B cell (primary cell): Measurements from ENCODE around the gene MRPL36. TPM values are rescaled to one million over a fixed set of nuclear protein-coding genes. Genes with fewer than 3 reads are reported as not detected.

Experiments used
- ATAC-seq: fragments of 200-7000 bp; cut with Tn5 transposase; one replicate; pipeline ENCODE4 v1.10.0; 2021; ENCODE audit warnings: low read depth, mild to moderate bottlenecking, moderate number of reproducible peaks, moderate library complexity
- CTCF ChIA-PET: fragments of 350-600 bp; sonication (Branson Sonifier 250); formaldehyde crosslinking; loops from one replicate; lab custom pipeline; 2021; ENCODE audit warnings: antibody characterized with exemption, inconsistent platforms; lab: Charles Lee
- POLR2A ChIA-PET: fragments of 350-600 bp; sonication (Branson Sonifier 250); formaldehyde crosslinking; loops from one replicate; lab custom pipeline; 2021; ENCODE audit warnings: antibody characterized with exemption; lab: Charles Lee
- DNase-seq: peaks from one replicate; pipeline ENCODE4 v3.0.0; 2013
- H2AFZ ChIP-seq: 2 replicates; pipeline ENCODE4 v1.6.1; 2012; ENCODE audit warnings: mild to moderate bottlenecking, low read depth, low read length; ENCODE audit not compliant: insufficient read depth, poor library complexity, severe bottlenecking
- H3K27ac ChIP-seq, 2 donors: 1 replicate in 1 of 2; 2 replicates in 1 of 2; pipeline ENCODE4 v1.5.1; 2012 to 2013; ENCODE audit warnings: low read length in 2 of 2, mild to moderate bottlenecking in 2 of 2, moderate library complexity in 1 of 2
- H3K27me3 ChIP-seq, 4 experiments: fragments of 200-600 bp in 1 of 4; sonication (generic) in 1 of 4; replicated peaks in 1 of 4; 1 replicate in 2 of 4; 2 replicates in 2 of 4; pipeline versions ENCODE4 v1.6.1 to v1.7.0; 2013 to 2016; ENCODE audit warnings: low read length in 3 of 4, mild to moderate bottlenecking in 2 of 4, mixed read lengths in 1 of 4, moderate library complexity in 1 of 4; ENCODE audit not compliant: insufficient read depth in 4 of 4, control insufficient read depth in 3 of 4; ENCODE audit errors: control extremely low read depth in 1 of 4
- H3K36me3 ChIP-seq, 2 experiments: replicated peaks in 1 of 2; 1 replicate in 1 of 2; 2 replicates in 1 of 2; pipeline versions ENCODE4 v1.6.1 to v1.7.1; 2013; ENCODE audit warnings: low read length in 1 of 2; ENCODE audit not compliant: insufficient read depth in 2 of 2, control insufficient read depth in 1 of 2; ENCODE audit errors: control extremely low read depth in 1 of 2, extremely low read depth in 1 of 2
- H3K4me1 ChIP-seq, 2 donors: fragments of 200-600 bp in 1 of 2; sonication (generic) in 1 of 2; 1 replicate in 1 of 2; 2 replicates in 1 of 2; pipeline versions ENCODE4 v1.5.1 to v1.6.1; 2013 to 2017; ENCODE audit warnings: low read length in 2 of 2; ENCODE audit not compliant: control insufficient read depth in 2 of 2, insufficient read depth in 2 of 2
- H3K4me2 ChIP-seq: replicated peaks from 2 replicates; pipeline ENCODE3; 2012; ENCODE audit warnings: mild to moderate bottlenecking, low read depth, low read length; ENCODE audit not compliant: poor library complexity, severe bottlenecking
- H3K4me3 ChIP-seq, 5 experiments: fragments of 200-600 bp in 1 of 5; sonication (generic) in 1 of 5; 1 replicate in 3 of 5; 2 replicates in 2 of 5; pipeline versions ENCODE4 v1.5.1 to v1.7.0; 2011 to 2016; ENCODE audit warnings: low read length in 4 of 5, mild to moderate bottlenecking in 4 of 5, low read depth in 2 of 5, control low read depth in 1 of 5, moderate library complexity in 1 of 5; ENCODE audit not compliant: insufficient read depth in 1 of 5; ENCODE audit errors: control extremely low read depth in 1 of 5, extremely low read depth in 1 of 5
- H3K79me2 ChIP-seq: fragments of 200-600 bp; sonication (generic); one replicate; pipeline ENCODE4 v1.6.0; 2016; ENCODE audit warnings: low read length; ENCODE audit not compliant: control insufficient read depth, insufficient read depth
- H3K9ac ChIP-seq: fragments of 200-600 bp; sonication (generic); 2 replicates; pipeline ENCODE4 v1.6.1; 2017; ENCODE audit warnings: mild to moderate bottlenecking, low read length, moderate library complexity
- H3K9me3 ChIP-seq, 3 donors: one replicate each; pipeline versions ENCODE4 v1.6.1 to v1.7.1; 2013; ENCODE audit warnings: low read length in 2 of 3; ENCODE audit not compliant: control insufficient read depth in 2 of 3, insufficient read depth in 1 of 3; ENCODE audit errors: control extremely low read depth in 1 of 3
- H4K20me1 ChIP-seq: 2 replicates; pipeline ENCODE4 v1.6.0; 2012; ENCODE audit warnings: mild to moderate bottlenecking, low read length; ENCODE audit not compliant: insufficient read depth, control insufficient read depth, poor library complexity, severe bottlenecking
- H3K27ac Mint-ChIP-seq: one replicate; pipeline ENCODE4 v1.8.0; 2021; ENCODE audit warnings: mixed read lengths
- H3K27me3 Mint-ChIP-seq: one replicate; pipeline ENCODE4 v1.8.0; 2021; ENCODE audit warnings: mixed read lengths
- H3K4me1 Mint-ChIP-seq: one replicate; pipeline ENCODE4 v1.8.0; 2021; ENCODE audit warnings: mixed read lengths
- H3K4me3 Mint-ChIP-seq: one replicate; pipeline ENCODE4 v1.8.0; 2021; ENCODE audit warnings: mixed read lengths
- H3K9me3 Mint-ChIP-seq: one replicate; pipeline ENCODE4 v1.8.0; 2022; ENCODE audit warnings: mixed read lengths; ENCODE audit not compliant: insufficient read depth
- EZH2 ChIP-seq: IDR thresholded peaks from 2 replicates; pipeline ENCODE4 v1.6.1; 2012; ENCODE audit warnings: borderline replicate concordance, low read depth, mild to moderate bottlenecking, moderate library complexity, low read length; ENCODE audit not compliant: insufficient read depth, poor library complexity, severe bottlenecking
- WGBS: methylation state at CpG from one replicate; pipeline ENCODE4 v1.1.5; 2013; ENCODE audit warnings: missing lambda C conversion rate; ENCODE audit not compliant: insufficient coverage; 5-methylcytosine and 5-hydroxymethylcytosine counted together
- intact Hi-C: fragments of 100-400 bp; cut with micrococcal nuclease; formaldehyde crosslinking; loops from one replicate; pipeline ENCODE4 v1.10.0; 2022
- polyA plus RNA-seq: library from polyadenylated mRNA; depleted of rRNA; stranded (reverse); fragments of >200 nt; gene quantifications from 2 replicates; pipeline ENCODE4 v1.2.3, GENCODE V29; 2012
- total RNA-seq, 2 donors: library from RNA; stranded (reverse); fragments of 120-200 nt in 1 of 2; gene quantifications; 1 replicate in 1 of 2; 2 replicates in 1 of 2; pipeline versions ENCODE4 v1.2.3 to v1.2.4, GENCODE V29; 2013 to 2022
- TF ChIP-seq, protein P1 (sequence below): fragments of 200-600 bp; IDR thresholded peaks from one replicate; pipeline ENCODE4 v1.8.0; 2022; ENCODE audit warnings: antibody characterized with exemption, mild to moderate bottlenecking

The MRPL36 gene
- total and polyA plus RNA-seq, 2 donors (not counting 1 experiment from before 2014, with no cell fraction given): 12.5 to 25.0 TPM

DNA sequence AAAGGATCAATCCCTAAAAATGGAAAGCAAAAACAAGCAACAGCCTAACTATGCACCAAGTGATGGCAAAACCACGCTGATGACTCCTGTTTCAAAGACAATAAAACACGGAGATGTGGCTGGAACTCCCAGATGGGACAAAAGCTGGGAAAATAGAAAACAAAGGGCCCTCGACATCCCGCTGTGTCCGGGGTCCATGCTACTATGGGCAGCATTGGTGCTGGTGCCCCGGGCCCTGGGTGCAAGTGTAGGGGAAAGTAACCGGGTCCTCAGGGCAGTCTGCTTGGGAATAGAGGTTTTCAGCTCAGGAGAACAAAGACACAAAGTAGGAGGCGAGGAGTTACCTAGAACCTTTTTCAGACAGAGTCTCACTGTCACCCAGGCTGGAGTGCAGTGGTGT, 46.1 kb downstream of the MRPL36 start:
- Histone ChIP-seq H3K36me3 (no peaks in the 10 kb centered on the region), H3K4me1 (no peaks in the 10 kb centered on the region), H2AFZ (no peak overlapping the region), H3K4me3 (no peak overlapping the region), H3K9me3 (peaks cover 0 to 5% (median 0%) of the 10 kb centered on the region in 3 donors), H3K9ac (no peak overlapping the region), H3K27me3 (no peaks in the 10 kb centered on the region), H3K79me2 (no peaks in the 10 kb centered on the region), H3K27ac (no peak overlapping the region), H3K4me2 (no peak overlapping the region), H4K20me1 (no peaks in the 10 kb centered on the region)
- 93% methylated on average over 8 of the region's 8 CpGs for WGBS
- ChIA-PET CTCF (no interaction called here), POLR2A (no interaction called here)
- no peaks in the 10 kb centered on the region for H3K4me1 Mint-ChIP-seq
- no peak overlapping the region for H3K4me3 Mint-ChIP-seq
- no peak for ATAC-seq
- H3K27me3 Mint-ChIP-seq: peaks cover 5% of the 10 kb centered on the region
- no peak for DNase-seq
- H3K9me3 Mint-ChIP-seq: peaks cover 3% of the 10 kb centered on the region
- TF ChIP-seq, protein P1, sequence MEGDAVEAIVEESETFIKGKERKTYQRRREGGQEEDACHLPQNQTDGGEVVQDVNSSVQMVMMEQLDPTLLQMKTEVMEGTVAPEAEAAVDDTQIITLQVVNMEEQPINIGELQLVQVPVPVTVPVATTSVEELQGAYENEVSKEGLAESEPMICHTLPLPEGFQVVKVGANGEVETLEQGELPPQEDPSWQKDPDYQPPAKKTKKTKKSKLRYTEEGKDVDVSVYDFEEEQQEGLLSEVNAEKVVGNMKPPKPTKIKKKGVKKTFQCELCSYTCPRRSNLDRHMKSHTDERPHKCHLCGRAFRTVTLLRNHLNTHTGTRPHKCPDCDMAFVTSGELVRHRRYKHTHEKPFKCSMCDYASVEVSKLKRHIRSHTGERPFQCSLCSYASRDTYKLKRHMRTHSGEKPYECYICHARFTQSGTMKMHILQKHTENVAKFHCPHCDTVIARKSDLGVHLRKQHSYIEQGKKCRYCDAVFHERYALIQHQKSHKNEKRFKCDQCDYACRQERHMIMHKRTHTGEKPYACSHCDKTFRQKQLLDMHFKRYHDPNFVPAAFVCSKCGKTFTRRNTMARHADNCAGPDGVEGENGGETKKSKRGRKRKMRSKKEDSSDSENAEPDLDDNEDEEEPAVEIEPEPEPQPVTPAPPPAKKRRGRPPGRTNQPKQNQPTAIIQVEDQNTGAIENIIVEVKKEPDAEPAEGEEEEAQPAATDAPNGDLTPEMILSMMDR: no peak
- TF ChIP-seq EZH2: no peak
- intact Hi-C loops: no loop called here
- no peak overlapping the region for H3K27ac Mint-ChIP-seq

DNA sequence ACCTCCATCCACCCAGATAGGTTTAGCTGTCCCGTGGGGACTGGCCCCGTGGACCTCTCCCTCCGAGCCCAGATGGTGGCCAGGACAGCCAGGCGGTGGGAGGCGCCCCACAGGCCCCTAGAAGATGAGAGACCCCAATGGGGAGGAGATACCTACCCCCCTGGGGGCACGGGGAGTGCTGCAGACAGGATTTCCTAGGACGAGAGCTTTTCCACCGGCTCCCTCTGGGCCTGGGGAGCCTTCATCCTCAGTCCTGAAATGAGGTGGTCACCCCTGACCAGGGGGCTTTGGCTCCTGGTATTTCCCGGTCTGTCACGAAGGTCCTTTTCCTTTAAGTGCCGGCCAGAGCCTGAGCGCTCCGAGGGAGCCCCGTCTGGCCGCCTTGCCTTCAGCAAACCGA, 46.8 kb downstream of the MRPL36 start:
- intact Hi-C loops: no loop called here
- ChIA-PET POLR2A (no interaction called here), CTCF (no interaction called here)
- ATAC-seq (no peak), DNase-seq (no peak)
- no peak overlapping the region for H2AFZ ChIP-seq
- H3K27me3 Mint-ChIP-seq: peaks cover 9% of the 10 kb centered on the region
- no peaks in the 10 kb centered on the region for H3K4me1 Mint-ChIP-seq
- TF ChIP-seq, protein P1: no peak
- TF ChIP-seq EZH2: no peak
- H3K4me3 Mint-ChIP-seq: no peak overlapping the region
- H3K27ac ChIP-seq: no peak overlapping the region
- no peak overlapping the region for H3K4me2 ChIP-seq
- H3K27ac Mint-ChIP-seq: no peak overlapping the region
- no peaks in the 10 kb centered on the region for H3K79me2 ChIP-seq
- no peaks in the 10 kb centered on the region for H4K20me1 ChIP-seq
- no peaks in the 10 kb centered on the region for H3K36me3 ChIP-seq
- H3K27me3 ChIP-seq: no peaks in the 10 kb centered on the region
- H3K4me3 ChIP-seq: no peak overlapping the region
- H3K9me3 ChIP-seq: peaks cover 0 to 5% (median 0%) of the 10 kb centered on the region in 3 donors
- no peaks in the 10 kb centered on the region for H3K9me3 Mint-ChIP-seq
- H3K4me1 ChIP-seq: no peaks in the 10 kb centered on the region
- 76% methylated on average over 15 of the region's 16 CpGs for WGBS
- no peak overlapping the region for H3K9ac ChIP-seq
